NCI-H510A treated with DMSO at 0.1 percent for 48 hours (cell line): Measurements from ENCODE around the gene PADI6.
A peak's percentile ranks its signal among the peaks of the same experiment; 100 is the strongest.
"Not testable (repeated sequence)": the region's sequence is repeated elsewhere in the genome, so short reads cannot be mapped to it uniquely, and the experiment has no call there.

ENCODE experiments used
- DNase-seq: peaks from one replicate; lab custom pipeline; 2025; lab: John Stamatoyannopoulos, UW

The PADI6 gene

GRCh38 chr1:17371896-17372295 is at the start of gene PADI6:
Gene PADI6 (plus strand): TSS chr1:17372196. CDS start chr1:17372246, 50 bp downstream.
- DNase-seq = no peak

- DNase-seq = no peak
These were observed 43.1 kb upstream of the PADI6 start for GRCh38 chr1:17328855-17329254.

- DNase-seq = no peak
These were observed 42.4 kb upstream of the PADI6 start for GRCh38 chr1:17329610-17330009.

GRCh38 chr1:17330856-17331255 is 41.1 kb upstream of the PADI6 start:
- no peak for DNase-seq

- no peak for DNase-seq
These were observed 38.9 kb upstream of the PADI6 start for GRCh38 chr1:17333081-17333480.

- peak; percentile 56 for DNase-seq
These were observed 35.9 kb upstream of the PADI6 start for GRCh38 chr1:17335821-17336710.

- no peak for DNase-seq
These were observed 33.1 kb upstream of the PADI6 start for GRCh38 chr1:17338706-17339493.

GRCh38 chr1:17339521-17339920 is 32.5 kb upstream of the PADI6 start:
- no peak for DNase-seq

GRCh38 chr1:17340358-17340757 is 31.6 kb upstream of the PADI6 start:
- no peak for DNase-seq

- DNase-seq = no peak
These were observed 30.0 kb upstream of the PADI6 start for GRCh38 chr1:17342014-17342441.

GRCh38 chr1:17345506-17345905 is 26.5 kb upstream of the PADI6 start:
- not testable (repeated sequence) for DNase-seq

- no peak for DNase-seq
These were observed 25.8 kb upstream of the PADI6 start for GRCh38 chr1:17346046-17346789.

GRCh38 chr1:17347769-17348592 is 24.0 kb upstream of the PADI6 start:
- DNase-seq = no peak

- no peak for DNase-seq
These were observed 23.3 kb upstream of the PADI6 start for GRCh38 chr1:17348593-17349234.

- DNase-seq = no peak
These were observed 21.9 kb upstream of the PADI6 start for GRCh38 chr1:17350083-17350482.

- DNase-seq = no peak
These were observed 21.0 kb upstream of the PADI6 start for GRCh38 chr1:17350928-17351446.

GRCh38 chr1:17351598-17352324 is 20.2 kb upstream of the PADI6 start:
- no peak for DNase-seq

- DNase-seq = no peak
These were observed 19.5 kb upstream of the PADI6 start for GRCh38 chr1:17352419-17352909.

GRCh38 chr1:17355898-17356297 is 16.1 kb upstream of the PADI6 start:
- DNase-seq = no peak
